Lung (tissue), 12 donors: ENCODE data around the gene MYO5C. TPM values are rescaled to one million over a fixed set of nuclear protein-coding genes. Genes with fewer than 3 reads are reported as not detected.
A peak's percentile ranks its signal among the peaks of the same experiment; 100 is the strongest.

ENCODE experiments used
- ATAC-seq: fragments of 200-7000 bp; cut with Tn5 transposase; one replicate; pipeline ENCODE4 v1.9.1; 2020; ENCODE audit warnings: moderate number of reproducible peaks; ENCODE audit not compliant: insufficient read depth, low FRiP score
- DNase-seq, 3 donors: peaks; one replicate each; pipeline ENCODE4 v3.0.0-alpha.2; 2013 to 2017
- H3K27ac ChIP-seq, 2 donors: one replicate each; pipeline ENCODE4 v1.5.1; 2013; ENCODE audit warnings: mild to moderate bottlenecking in 2 of 2, moderate library complexity in 2 of 2, control low read depth in 1 of 2, inconsistent platforms in 1 of 2, low read depth in 1 of 2, low read length in 1 of 2
- H3K27me3 ChIP-seq, 3 donors: one replicate each; pipeline ENCODE4 v1.5.1; 2013; ENCODE audit warnings: low read length in 2 of 3; ENCODE audit not compliant: control insufficient read depth in 3 of 3, insufficient read depth in 3 of 3
- H3K36me3 ChIP-seq, 4 donors: one replicate each; pipeline ENCODE4 v1.5.1; 2013; ENCODE audit warnings: low read length in 4 of 4, mild to moderate bottlenecking in 1 of 4, moderate library complexity in 1 of 4; ENCODE audit not compliant: control insufficient read depth in 4 of 4, insufficient read depth in 4 of 4
- H3K4me1 ChIP-seq, 5 donors: one replicate each; pipeline ENCODE4 v1.5.1; 2013; ENCODE audit warnings: low read length in 5 of 5, mild to moderate bottlenecking in 2 of 5, moderate library complexity in 1 of 5; ENCODE audit not compliant: control insufficient read depth in 5 of 5, insufficient read depth in 5 of 5
- H3K4me3 ChIP-seq: one replicate; pipeline ENCODE4 v1.5.1; 2013; ENCODE audit warnings: mild to moderate bottlenecking, control low read depth, moderate library complexity
- H3K9ac ChIP-seq, 2 donors: one replicate each; pipeline ENCODE4 v1.5.1; 2013; ENCODE audit warnings: low read length in 2 of 2, control low read depth in 1 of 2; ENCODE audit not compliant: insufficient read depth in 1 of 2
- H3K9me3 ChIP-seq, 4 donors: one replicate each; pipeline ENCODE4 v1.5.1; 2013; ENCODE audit warnings: low read length in 3 of 4, mild to moderate bottlenecking in 1 of 4, moderate library complexity in 1 of 4; ENCODE audit not compliant: control insufficient read depth in 4 of 4, insufficient read depth in 3 of 4
- CTCF ChIP-seq: IDR thresholded peaks from 2 replicates; pipeline ENCODE4 v1.5.1; 2012; ENCODE audit warnings: mild to moderate bottlenecking; ENCODE audit errors: control extremely low read depth, extremely low read depth
- WGBS, 2 donors: extraction: QIAGEN DNeasy Blood & Tissue Kit; methylation state at CpG; one replicate each; pipeline ENCODE4 v1.1.7; 2013; 5-methylcytosine and 5-hydroxymethylcytosine counted together
- polyA plus RNA-seq, 2 donors: library from polyadenylated mRNA; stranded (reverse); fragments of 200-250 nt; gene quantifications; one replicate each; pipeline ENCODE4 v1.2.1, GENCODE V29; 2013
- total RNA-seq, 2 donors: library from RNA; depleted of rRNA in 1 of 2; stranded (reverse); fragments of >200 nt in 1 of 2; gene quantifications; one replicate each; pipeline ENCODE4 v1.2.1, GENCODE V29; 2014 to 2021
- donor health status: control.
- donor health status: control.
- donor health status: Bipolar disorder and iron deficiency.
- donor health status: healthy.
- donor health status: DM: yes; HTN: yes; CAD: no.

MYO5C gene
- total and polyA plus RNA-seq, 4 donors = 11.1 to 70.1 (median 40.0) TPM

DNA sequence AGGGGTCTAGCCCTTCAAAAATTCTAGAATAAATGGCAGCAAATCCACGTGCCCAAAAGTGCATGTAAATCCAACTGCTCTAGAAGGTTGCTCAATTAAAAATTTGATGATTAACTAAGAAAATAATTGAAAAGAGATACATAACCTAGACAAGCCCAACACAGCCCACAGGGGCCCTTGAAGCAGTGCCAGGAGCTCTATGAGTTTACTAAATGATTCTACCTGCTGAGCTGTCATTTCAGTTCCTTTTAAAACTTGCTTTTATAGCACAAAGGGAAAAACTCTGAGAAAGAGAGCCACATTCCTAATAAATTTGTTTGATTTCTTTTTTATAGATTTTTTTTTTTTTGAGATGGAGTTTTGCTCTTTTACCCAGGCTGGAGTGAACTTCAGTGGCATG is 65.5 kb downstream of the MYO5C start:
- ATAC-seq (no peak), DNase-seq (no peak)
- Histone ChIP-seq H3K4me1 (no peaks in the 10 kb centered on the region), H3K9ac (no peak overlapping the region), H3K4me3 (no peak overlapping the region), H3K36me3 (peaks cover 0 to 3% (median 1%) of the 10 kb centered on the region in 4 donors), H3K27me3 (no peaks in the 10 kb centered on the region), H3K27ac (no peak overlapping the region), H3K9me3 (no peaks in the 10 kb centered on the region)
- 81 to 85% methylated on average over 1 of the region's 1 CpG for WGBS, 2 donors
- no peak for TF ChIP-seq CTCF

- H3K4me1 ChIP-seq = no peaks in the 10 kb centered on the region
- no peak overlapping the region for H3K4me3 ChIP-seq
- WGBS, 2 donors = 63 to 65% methylated on average over 8 of the region's 8 CpGs
- peaks cover 0 to 3% (median 1%) of the 10 kb centered on the region in 4 donors for H3K36me3 ChIP-seq
- no peaks in the 10 kb centered on the region for H3K9me3 ChIP-seq
- DNase-seq (peak in 1 of 3 donors; percentile 23), ATAC-seq (no peak)
- H3K27ac ChIP-seq = no peak overlapping the region
- H3K27me3 ChIP-seq = no peaks in the 10 kb centered on the region
- no peak for TF ChIP-seq CTCF
- no peak overlapping the region for H3K9ac ChIP-seq
These were observed 66.7 kb downstream of the MYO5C start for GRCh38 chr15:52228921-52229320.

DNA sequence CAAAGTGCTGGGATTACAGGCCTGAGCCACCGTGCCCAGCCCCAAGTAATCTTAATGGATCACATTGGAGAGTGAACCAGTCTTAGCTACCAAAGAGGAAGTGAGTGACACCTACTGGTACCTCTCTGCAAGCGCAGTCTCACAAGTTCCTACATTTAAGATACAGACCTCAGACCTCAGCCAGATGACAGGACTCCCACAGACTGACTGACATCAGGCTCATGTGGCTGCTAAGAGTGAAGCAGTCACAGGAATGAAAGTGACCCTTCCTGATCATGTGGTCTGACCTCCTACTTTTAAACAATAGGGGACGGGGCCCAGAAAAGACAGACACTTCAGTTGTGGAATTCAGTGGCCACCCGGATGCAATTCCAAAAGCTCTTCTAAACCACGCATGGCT is 68.1 kb downstream of the MYO5C start:
- Histone ChIP-seq H3K9me3 (no peaks in the 10 kb centered on the region), H3K27me3 (no peaks in the 10 kb centered on the region)

More for the DNA sequence above, 68.1 kb downstream of the MYO5C start:
- no peaks in the 10 kb centered on the region for H3K4me1 ChIP-seq
- H3K27ac ChIP-seq = no peak overlapping the region
- peak; percentile 81 for TF ChIP-seq CTCF
- ATAC-seq = peak; percentile 91
- H3K36me3 ChIP-seq = peaks cover 0 to 5% (median 2%) of the 10 kb centered on the region in 4 donors
- peak; percentile 60 to 85 (median 67) for DNase-seq
- H3K4me3 ChIP-seq = no peak overlapping the region
- WGBS, 2 donors = 51 to 56% methylated on average over 5 of the region's 5 CpGs
- no peak overlapping the region for H3K9ac ChIP-seq
